Right renal cortex interstitium (tissue), 3 donors: ENCODE results near the gene ZNF385D. TPM values are rescaled to one million over a fixed set of nuclear protein-coding genes. Genes with fewer than 3 reads are reported as not detected.
A peak's percentile ranks its signal among the peaks of the same experiment; 100 is the strongest.
"Not testable (repeated sequence)": the region's sequence is repeated elsewhere in the genome, so short reads cannot be mapped to it uniquely, and the experiment has no call there.

Source experiments
- DNase-seq, 3 donors: peaks; one replicate each; pipeline ENCODE4 v3.0.0-alpha.2; 2013; ENCODE audit warnings: low read depth in 3 of 3, low spot score in 2 of 3
- polyA plus RNA-seq, 3 donors: library from polyadenylated mRNA; unstranded; fragments of 120-200 nt; gene quantifications; one replicate each; pipeline ENCODE4 v1.2.1, GENCODE V29; 2013; ENCODE audit not compliant: insufficient read length in 3 of 3

ZNF385D gene
- polyA plus RNA-seq, 3 donors: 10.2 to 18.8 (median 16.3) TPM

DNA sequence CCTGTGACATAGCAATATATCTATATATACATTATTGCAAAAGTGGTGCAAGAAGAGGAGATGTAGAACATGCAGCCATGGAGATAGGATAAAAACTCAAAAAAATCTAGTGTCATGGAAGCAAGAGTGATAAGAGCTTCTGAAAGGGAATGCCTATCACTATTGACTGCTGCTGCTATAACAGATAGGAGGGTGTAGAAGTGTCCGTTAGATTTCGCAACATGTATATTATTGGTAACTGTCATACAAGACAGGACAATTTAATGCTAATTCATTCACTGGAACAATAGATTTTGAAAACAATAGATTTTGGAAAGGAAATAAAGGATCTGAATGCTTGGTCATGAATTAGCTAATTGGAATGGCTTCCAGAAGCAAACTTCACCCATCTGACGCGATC, 224.5 kb downstream of the ZNF385D start:
- no peak for DNase-seq

DNA sequence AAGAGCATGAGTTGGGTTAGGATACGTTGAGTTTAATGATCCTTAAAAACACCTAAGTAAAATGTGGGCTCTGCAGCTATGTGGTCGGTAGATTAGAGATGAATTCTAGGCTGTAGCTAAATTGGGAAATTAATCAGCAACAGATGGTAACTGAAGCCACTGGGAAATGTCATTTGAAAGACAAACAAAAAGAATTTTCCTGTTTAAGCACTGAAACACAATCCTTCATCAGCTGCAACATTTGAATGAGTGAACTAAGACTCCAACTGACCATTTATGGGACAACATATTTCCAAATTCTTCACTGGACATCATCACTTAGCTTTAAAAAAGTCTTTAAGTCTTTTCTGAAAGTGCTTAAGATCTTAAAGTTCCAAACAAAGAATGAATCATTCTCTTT, 226.9 kb downstream of the ZNF385D start:
- DNase-seq: no peak

DNA sequence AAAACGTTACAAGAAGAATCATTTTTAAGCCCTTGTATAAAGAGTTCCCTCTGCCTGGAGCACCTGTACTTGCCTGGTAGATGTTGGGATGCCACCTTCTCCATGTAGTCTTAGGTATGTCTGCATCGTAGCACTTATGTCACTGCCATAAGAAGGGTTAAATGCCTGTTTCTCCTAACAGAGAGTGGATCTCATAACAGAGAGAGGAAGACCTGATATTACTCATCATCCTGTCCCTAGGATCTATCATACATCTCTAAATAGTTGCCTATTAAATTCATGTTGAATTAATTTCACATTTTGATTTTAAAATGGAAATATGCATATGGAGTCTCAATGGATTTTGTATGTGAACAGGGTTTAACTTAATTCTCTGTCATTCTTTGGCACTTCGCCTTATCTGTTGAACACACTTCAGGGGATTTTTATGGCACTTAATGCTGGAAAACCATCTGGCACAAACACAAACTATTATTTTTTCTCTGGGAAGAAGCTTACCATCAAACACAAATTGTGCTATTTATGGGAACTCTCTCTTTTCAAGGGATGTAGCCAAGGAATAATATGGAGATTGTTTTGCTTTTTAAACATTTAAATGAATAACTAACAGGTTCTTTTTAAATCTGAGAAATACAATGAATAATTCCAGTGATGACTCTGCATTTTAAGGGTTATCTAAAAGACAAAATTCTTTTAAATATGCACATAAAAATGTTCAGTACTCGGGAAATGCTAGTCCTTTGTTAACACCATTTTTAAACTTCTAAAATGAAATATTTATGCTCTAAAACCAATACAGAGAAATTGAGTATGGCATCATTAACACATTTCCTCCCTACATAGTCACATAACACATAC, 230.7 kb downstream of the ZNF385D start:
- no peak for DNase-seq

DNA sequence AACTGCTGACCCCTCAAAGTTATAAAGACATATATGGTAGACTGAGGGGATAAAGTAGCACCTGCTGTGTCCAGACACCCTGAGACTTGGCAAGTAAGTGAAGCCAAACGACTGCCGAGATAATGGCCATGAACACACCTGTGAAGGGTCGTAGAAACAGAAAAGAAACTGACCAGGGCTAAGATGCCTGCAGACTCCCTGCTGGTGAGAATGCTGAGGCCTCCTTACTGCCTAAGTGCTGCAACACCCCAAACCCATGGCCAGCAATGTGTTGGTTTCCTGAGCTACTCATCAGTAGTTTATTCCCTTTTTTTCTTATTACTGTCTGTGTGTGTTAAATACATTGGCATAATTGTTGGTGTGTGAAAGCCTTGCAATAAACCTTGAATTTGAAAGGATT, 233.8 kb downstream of the ZNF385D start:
- DNase-seq: no peak

DNA sequence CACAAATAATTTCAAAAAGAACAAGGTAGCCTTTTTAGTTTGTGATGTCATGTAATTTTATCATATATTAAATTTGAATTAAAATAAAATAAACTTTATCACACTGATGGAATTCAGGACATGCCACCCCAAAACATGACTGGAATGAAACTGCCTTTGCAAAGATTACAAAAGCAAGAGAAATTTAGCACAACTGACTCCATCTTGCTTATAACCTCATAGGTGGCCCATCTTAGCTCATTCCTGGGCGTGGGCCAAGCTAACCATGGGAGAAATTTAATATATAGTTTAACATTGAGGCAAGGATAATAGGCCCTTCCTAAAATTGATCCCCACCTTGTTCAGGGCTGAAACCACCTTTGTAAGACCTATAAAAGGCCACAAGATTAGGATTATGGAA, 235.6 kb downstream of the ZNF385D start:
- DNase-seq: no peak

DNA sequence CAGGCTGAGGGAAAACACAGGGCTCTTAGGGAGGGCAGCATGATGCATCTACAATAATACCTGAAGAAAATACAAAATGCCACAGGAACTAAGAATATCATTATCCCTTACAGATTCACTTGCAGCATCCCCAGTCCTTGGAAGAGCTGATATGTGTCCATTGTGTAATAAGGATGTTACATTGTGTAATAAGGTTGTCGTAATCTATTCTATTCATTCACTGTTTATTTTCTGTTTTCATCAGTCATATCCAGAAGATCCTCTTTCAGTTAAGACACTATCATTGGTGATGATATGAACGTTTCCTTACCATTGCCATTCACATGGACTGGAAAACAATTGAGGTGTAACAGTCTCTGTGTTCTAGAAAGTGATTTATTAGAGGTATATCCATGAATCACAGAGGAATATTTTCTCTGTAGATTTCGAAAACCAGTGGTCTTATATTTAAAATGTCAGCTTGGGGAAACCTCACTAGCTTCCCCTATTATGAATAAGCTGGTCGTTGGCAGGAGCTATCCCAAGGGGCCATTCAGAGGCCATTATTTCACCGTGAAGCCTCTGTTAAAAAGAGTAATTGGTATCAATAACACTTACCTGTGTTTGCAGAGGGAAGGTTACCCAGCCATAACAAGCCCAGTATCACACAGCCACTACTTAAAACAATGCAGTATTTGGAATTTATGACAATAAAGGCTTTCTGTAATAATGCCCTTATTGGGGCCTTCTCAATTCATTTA, 241.1 kb downstream of the ZNF385D start:
- DNase-seq: no peak

DNA sequence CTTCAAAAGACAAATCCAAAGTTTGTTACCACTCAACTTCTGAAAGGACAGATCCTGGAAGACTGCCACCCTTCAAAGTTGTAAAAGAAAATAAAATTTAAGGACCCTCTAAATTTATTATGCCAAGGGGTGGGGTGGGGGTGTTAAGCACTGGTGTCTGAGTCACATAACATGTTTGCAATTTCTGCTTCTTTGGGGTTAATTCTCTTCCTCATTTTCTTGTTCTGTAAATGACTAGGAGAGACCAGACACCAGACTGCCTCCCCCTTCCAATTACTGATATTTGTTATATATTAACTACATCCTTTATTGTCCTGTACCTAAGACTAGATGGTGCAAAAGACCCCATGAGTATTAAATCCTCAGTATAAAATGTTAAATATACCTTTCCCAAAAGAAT, 242.8 kb downstream of the ZNF385D start:
- no peak for DNase-seq

DNA sequence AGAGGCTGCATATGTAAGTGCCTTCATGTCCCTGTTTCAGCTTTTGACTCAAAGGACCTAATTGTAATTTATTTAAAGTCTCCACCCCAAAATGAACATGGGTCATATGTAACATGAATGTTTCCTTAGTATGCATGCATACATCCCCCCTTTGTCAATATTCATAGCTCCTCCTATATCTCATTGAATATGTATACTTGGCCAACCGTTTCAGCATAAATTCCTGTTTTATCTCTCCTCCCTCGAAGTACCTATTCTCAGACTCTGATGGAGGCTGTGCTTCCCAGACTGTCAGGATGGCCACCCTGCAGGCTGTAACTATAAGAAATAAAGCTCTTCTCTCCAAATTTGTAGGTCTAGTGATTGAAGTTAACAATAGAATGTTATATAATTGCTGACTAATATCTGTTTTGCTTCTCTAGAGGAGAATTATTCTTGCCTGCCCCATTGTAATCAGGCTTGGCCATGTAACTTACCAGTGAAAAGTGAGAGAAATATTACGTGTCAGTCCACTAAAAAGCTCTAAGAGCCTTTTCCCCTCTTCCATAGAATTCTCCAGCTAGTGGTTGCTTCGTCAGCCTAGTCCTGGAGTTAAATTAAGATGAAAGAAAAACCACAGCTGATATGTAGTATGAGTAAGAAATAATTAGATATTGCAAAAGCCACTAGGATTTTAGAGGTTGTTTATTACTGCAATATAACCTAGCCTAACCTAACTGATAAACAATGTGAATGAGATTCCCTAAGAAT, 245.1 kb downstream of the ZNF385D start:
- no peak for DNase-seq

DNA sequence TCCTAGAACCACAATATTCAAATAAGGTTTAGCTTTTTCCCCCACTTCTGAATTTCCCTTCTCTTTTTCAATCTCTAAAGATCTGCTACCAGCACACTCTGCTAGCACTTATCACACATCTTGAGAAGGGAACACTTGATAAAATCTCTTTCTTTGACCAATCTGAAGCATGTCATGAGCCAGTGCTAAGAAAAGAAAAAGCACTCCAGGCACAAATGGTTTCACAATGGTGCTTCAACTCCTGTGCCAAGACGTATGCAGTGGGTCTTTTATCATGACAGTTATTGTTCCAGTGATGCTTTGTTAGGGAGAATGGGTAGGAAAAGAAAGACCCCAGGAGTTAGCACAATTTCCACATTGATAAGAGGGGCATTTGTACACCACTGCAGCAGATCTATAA, 248.4 kb downstream of the ZNF385D start:
- DNase-seq: no peak

DNA sequence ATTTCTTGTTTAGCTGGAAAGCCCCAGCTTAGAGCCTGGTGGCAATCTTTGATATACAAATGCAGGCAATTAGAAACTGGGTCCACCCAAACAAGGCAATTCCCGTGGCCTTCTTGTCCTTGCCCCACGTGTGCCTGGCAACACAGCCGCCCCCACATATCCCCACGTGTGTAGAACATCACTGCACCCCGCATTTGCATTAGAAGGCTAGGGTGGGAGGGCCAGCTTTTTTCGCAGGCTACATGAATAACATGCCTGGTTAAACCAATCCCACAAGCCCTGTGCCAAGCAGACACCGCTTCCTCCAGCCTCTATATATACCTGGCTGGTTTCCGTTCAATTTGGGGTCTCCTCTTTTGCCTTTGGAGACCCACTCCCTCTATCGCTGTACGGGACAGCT, 250.2 kb downstream of the ZNF385D start:
- no peak for DNase-seq

DNA sequence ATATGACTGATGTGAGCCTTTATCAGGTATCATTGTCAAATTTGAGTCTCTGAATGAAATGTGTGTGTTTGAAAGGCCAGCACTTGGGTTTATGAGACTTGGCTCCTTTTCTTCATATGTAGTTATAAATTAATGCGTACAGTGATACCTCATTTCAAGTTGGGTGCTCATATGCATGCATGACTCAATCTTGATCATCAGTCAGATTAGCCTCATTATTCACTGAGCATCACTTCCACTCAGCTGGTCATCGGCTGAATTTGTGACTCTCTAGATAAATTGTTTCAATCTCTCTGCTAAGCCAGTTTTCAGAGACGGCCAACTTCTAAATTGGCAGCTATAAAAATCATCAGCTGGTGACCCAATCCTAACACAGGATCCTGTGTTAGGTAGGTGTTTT, 260.3 kb downstream of the ZNF385D start:
- not testable (repeated sequence) for DNase-seq

DNA sequence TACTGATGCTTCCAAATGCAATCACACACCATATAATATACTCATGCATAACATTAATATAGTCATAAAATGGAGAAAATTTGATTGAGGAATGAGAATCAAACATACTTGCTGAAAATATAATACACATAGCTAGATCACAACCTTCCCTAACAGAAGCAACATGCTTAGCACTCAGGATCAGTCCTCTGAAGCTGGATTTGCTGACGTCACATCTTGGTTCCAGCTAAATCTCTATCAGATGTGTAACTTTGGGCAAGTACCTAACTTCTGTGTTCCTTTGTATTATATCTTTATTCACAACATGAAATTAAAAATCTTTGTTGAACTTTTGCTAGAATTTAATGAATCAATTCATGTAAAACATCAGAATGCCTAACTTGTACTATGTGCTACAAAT, 263.5 kb downstream of the ZNF385D start:
- DNase-seq: no peak

DNA sequence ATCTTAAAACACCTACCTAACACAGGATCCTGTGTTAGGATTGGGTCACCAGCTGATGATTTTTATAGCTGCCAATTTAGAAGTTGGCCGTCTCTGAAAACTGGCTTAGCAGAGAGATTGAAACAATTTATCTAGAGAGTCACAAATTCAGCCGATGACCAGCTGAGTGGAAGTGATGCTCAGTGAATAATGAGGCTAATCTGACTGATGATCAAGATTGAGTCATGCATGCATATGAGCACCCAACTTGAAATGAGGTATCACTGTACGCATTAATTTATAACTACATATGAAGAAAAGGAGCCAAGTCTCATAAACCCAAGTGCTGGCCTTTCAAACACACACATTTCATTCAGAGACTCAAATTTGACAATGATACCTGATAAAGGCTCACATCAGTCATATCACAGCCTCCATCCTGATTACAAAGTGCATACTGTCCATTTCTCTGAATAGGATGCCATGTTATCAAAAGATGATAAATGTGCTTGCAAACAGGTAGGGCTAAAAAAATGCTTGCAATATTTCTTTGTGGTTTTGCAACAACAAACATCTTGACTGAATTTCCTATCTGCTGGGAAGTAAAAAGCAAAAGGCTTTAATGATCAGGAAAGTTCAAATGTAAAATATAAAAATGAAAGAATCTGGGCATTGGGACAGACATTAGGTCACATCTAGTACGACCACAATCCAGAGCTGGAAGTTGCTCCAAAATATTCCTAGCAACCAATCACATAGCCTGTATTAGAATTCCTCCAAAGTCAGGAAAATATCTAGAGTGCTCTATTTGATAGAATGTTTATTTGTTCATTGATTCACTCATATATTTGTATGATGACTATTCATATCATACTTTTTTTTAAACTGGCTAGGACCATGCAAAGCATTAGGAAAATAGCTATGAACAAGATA, 264.7 kb downstream of the ZNF385D start:
- not testable (repeated sequence) for DNase-seq

DNA sequence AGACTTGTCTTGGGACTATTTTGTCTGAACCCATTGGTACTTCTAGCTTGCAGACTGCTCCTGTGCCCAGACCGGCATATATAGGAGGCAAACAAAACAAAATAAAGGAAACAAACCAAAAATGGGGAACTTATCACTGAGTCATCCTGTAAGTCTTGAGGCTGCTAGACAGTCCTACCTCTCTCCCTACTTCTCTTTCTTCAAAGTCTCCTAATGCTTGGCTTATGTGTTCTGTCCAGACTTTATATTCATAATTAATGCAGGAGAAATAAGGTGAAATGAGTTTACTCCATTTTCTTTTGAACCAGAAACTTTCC, 266.2 kb downstream of the ZNF385D start:
- DNase-seq: no peak

DNA sequence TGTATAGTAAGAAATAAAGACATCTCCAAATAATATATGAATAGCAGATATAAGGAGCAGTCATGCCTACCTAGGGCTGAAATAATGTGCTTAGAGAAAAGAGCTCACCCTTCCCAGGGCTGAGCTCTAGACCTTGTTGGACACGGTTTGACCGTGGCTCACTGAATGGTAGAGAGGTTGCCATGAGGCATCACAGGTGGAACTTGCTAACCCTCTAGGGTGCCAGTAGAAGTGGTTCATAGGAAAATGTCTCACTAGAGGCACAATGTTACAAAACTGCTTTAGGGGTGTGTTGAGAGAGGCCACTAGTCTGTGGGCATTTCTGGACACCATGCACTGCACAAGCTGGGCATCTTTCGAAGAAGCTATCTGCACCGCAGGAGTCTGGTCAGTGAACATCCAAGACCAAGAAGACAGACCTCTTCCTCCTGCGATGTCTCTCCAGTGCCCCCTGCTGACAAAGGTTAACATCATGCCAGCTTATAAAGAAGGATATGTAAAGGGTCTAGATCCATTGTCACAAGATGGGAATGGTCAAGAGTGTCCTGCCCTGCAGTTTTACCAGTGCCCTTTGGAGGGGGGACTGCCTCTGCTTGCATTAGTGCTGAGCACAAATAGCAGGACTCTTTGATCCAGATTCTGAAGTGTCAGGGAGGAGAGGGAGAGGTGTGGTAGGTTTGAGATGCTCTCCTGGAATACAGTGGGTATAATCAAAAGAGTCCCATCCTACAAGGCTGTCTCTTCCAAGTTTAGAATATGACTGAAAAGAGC, 266.8 kb downstream of the ZNF385D start:
- peak in 2 of 3 donors; percentile 23 to 27 for DNase-seq

DNA sequence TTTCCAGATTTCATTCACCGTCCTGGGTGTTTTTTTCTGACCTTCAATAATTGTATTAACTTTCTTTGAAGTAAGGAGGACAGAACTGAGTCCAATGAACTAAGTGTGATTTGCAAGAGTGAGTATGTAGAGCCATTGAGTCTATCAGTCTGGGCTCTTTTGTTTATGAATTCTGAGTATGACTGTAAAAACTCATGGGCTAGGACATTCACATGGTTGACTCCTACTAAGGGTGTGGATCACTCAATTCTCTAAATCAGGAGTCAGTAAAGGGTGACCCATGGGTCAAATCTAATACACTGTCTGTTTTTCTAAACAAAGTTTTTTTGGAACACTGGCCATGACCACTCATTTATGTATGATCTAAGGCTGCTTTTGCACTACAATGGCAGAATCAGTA, 269.0 kb downstream of the ZNF385D start:
- DNase-seq: no peak

DNA sequence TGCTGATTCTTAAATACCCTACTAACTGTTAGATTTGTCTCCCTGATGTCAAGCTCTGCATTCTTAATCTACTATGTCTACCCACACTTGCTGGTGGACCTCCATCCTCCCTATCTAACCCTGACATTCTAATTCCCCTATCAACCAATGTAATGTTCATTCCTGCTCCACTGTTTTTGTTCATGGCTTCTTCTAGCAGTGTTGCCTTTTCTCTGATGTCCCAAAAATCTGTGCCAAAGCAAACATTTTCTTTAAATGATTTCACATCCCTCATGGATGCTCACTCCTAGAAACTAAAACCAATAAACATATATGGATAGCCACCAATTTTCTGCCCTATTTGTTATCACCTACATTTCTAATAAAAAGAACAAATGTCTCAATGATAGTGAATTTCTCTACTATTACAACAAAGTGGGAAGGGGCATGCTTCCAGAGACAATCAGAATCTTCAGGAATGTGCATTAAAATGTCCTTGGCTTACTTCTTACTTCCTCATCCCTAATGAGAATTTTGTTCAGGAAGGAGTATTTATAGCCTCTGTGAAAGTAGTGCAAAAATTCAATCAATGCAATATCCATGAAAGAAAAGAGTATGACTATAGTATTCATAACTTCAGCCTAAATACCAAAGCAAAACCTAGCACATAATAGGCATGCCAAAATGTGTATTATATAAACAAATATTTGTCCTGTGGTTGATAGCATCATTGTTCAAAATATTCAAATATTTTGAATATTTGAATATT, 273.3 kb downstream of the ZNF385D start:
- DNase-seq: no peak

DNA sequence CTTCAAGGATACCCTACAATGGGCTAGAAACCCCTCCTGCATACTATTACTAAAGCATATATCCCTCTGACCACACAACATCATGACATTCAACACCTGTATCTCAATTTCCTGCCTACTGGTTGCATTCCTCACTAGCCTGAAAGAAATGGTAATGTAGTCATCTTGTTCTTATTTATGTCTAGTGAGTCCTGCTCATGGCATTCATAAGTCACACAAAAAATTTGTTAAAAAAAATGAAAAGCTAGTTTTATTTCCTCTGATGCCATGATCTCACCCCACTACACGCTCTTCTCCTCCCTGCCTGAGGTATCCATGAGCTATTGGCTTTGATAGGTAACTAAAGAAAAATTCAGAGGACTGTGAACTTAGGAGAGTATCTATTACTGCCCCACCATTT, 284.5 kb downstream of the ZNF385D start:
- no peak for DNase-seq

DNA sequence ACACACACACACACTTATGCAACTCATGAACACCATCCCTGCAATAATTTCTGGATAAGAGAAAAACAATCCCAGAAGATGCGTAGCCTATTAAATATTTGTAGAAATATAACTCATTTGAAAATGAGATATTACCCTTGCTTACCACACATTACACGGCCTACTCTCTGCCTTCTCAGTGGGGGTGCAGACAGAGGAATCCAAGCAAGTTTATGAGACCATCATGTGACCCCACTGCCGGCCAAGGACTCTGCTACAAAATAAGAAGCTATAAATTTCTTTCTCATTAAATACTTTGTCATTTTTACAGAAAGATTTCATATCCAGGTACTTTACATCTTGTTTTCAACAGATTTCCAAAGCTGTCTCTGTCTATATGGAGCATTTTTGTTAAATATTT, 286.3 kb downstream of the ZNF385D start:
- no peak for DNase-seq
